GM12873 (cell line): ENCODE measurements around the gene S100B.
A peak's percentile ranks its signal among the peaks of the same experiment; 100 is the strongest.

Experiments
- TF ChIP-seq, protein P1 (sequence below): IDR thresholded peaks from 2 replicates; pipeline ENCODE4 v1.5.1; 2012; ENCODE audit warnings: low read depth, mild to moderate bottlenecking, moderate library complexity, low read length, control low read depth; ENCODE audit not compliant: insufficient read depth; ENCODE audit errors: missing control alignments

Gene S100B

GRCh38 chr21:46643379-46644177 is 38.7 kb upstream of the S100B start:
- TF ChIP-seq, protein P1, sequence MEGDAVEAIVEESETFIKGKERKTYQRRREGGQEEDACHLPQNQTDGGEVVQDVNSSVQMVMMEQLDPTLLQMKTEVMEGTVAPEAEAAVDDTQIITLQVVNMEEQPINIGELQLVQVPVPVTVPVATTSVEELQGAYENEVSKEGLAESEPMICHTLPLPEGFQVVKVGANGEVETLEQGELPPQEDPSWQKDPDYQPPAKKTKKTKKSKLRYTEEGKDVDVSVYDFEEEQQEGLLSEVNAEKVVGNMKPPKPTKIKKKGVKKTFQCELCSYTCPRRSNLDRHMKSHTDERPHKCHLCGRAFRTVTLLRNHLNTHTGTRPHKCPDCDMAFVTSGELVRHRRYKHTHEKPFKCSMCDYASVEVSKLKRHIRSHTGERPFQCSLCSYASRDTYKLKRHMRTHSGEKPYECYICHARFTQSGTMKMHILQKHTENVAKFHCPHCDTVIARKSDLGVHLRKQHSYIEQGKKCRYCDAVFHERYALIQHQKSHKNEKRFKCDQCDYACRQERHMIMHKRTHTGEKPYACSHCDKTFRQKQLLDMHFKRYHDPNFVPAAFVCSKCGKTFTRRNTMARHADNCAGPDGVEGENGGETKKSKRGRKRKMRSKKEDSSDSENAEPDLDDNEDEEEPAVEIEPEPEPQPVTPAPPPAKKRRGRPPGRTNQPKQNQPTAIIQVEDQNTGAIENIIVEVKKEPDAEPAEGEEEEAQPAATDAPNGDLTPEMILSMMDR, result no peak

- TF ChIP-seq, protein P1, result no peak
These were observed 36.8 kb upstream of the S100B start for GRCh38 chr21:46641656-46642055.

GRCh38 chr21:46639489-46640386 is 34.9 kb upstream of the S100B start:
- TF ChIP-seq, protein P1, result peak; percentile 21

GRCh38 chr21:46637952-46638746 is 33.3 kb upstream of the S100B start:
- TF ChIP-seq, protein P1, result no peak

DNA sequence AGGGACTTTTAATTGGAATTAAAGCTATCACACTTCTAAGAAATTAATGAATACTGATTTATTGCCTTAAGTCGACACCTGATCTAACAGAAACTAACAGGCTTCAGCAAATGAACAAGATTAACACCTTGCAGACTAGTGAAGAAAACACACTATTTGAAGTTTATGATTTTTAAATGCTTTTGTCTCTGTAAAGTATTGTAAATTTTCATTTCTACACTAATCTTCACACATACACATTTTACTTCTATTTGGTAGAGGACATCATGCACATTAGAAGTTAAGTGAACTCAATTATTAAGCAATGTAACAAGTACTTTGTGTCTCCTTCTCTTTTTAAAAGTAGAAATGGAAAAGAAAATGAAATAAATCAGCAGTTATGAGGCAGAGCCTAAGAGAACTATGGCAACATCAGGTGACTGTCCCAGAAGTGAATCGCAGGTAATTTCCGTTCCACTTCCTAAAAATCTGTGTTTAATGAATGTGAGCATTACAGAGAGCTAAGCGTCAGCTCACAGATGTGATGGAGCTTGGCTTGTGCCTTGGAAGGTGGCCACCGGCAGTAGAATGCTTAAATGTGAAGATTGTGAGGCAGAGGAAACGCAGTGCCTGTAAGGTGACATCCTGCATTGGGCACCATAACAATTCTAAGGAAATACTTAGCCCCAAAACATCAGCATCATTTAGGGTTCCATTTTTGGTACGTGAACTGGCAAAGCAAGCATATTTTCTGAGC is 31.8 kb upstream of the S100B start:
- TF ChIP-seq, protein P1, result no peak

DNA sequence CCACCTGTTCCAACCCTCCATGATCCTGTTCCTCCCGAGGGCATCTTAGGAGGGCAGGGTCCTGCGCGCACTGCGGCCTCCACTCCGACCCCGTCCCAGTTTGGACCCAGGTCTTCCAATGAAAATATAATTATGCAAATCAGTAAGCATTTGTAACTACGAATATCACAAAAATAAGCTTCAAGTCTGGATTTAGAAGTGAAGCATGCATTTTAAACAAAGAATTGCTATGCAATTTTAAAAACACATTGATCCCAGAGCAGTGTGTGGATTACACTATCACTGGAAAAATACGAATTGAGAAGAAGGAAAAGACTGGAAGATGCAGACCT is 31.3 kb upstream of the S100B start:
- TF ChIP-seq, protein P1, result no peak
